Hematopoietic multipotent progenitor cell treated with erythropoietin and hydrocortisone succinate and interleukin-3 and kit ligand, for 4 days (in vitro differentiated cells): Measurements from ENCODE around the gene GYPA.
"Not testable (repeated sequence)": the region's sequence is repeated elsewhere in the genome, so short reads cannot be mapped to it uniquely, and the experiment has no call there.

ENCODE experiments used
- DNase-seq: peaks from one replicate; pipeline ENCODE4 v3.0.0-alpha.2; 2015

Gene GYPA

DNA sequence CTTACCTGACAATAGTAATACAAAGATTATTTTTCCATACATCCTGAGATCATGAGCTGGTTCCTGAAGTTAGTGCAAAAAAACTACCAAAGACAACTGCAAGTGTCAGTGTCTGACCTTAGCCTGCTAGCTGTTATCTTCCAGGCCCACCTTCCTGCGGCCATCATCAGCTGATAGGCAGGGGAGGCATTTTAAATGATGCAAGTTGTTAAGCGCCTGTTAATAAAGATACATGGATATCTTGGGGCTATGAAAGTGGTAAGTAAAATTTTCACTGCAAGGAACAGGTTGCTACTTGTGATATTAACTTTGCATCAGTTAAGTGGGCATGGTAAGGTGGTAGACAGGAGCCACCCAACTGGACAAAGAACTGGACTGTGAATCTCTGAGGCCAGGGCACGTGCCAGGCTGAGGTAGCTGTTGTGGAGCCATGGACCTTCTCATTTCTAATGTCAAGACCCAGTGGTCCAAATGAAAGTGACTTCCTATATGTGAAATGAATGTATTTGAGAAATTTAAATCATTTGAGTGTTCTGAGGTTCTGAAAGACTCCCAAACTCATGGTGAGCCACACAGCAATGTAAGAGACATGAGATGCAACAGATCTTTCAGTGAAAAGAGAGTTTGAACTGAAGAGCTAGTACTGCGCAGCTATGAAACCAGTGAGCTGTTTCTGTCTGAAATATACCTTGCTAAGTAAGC is at the start of gene GYPA:
GYPA (minus strand) TSS at position 125 of the 702 bp plus-strand sequence; CDS start at position 42, 83 bp downstream.
- DNase-seq = peak; percentile 47

DNA sequence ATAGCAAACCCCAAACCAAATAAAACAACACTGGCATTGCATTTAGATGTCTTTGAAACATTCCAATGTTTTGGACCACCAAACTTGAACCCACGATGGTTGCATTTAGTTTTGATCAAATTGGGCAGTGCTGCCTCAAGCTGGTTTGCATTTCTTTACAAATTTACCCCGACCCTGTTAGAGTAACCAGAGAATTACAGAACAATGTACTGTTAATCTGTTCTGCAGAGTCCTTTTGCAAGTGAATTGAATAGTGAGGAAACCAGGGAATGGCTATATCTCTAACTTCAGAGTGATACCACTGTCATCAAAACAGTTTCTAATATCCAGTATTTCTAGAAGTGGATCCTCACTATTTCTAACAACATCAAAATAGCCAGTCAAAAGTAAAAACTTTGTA is 49.5 kb upstream of the GYPA start:
- no peak for DNase-seq

DNA sequence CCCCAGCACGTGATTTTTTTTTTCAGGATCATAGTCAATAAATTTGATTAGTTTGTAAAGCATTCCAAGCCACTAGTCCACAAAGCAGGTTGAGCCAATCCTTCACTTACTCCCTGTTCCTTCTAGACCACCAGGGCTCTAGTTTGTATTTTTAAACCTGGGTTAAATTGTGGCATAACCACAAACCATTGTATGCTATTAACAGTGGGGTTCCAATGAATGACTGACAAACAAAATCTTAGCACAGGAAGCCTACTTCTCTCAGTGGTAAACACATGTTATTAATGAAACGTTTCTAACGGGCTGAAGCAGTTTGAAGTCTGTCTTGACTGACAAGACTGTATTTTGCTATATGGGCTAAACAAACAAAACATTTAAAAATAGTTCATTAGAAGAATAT is 48.6 kb upstream of the GYPA start:
- no peak for DNase-seq

DNA sequence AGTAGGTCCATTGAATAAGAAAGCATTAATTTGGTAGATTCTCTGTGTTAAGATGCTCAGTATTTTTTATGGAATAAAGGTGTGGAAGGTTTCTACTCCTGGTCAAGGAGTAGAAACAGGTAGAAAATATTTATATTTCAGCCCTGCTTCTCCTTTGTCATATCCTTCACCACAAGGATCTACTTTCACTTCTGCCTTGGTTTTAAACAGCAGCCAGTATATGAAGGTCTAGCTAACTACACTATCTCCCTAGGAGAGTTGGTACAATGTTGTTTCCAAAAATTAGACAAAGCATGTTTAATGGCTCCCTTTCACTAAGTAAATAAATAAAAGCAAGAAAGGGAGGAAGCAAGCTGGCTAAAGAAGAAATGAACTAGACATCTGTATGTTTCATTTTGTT is 44.6 kb upstream of the GYPA start:
- DNase-seq = no peak

DNA sequence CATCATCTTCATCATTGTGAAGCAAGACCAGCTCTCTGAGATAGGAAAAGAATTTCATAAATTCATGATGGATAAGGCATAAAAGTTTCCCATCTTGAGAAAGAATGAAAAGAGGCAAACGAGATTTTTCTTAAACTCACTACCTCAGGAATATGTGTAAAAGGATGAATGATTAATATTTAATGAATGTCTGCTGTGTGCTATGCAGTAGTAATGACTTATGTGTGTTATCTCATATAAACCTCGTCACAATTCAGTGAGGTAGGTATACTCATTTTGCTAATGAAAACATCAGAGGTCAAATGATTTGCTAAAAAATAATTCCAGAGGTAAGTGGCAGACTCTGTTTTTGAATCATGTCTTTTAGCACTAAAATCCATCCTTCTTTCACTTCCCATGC is 42.6 kb upstream of the GYPA start:
- DNase-seq = no peak

DNA sequence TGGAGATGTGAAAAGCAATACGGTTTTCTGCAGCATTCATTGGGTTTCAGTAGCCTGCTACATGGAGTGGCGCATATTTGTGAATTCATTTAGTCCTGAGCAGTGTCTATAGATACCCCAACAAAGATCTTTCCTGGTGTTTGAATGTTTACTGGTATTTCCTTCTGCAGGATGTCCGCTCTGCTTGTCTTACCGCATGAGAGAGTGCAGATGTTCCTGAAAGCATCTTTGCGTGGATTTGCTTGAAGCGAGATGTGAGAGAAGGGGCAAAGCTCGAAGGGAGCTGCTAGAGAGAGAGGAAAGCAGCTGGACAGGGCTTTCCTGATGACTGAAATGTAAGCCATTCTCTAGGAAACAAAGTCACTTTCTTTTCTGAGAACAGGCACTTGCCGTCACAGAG is 40.9 kb upstream of the GYPA start:
- DNase-seq = no peak

DNA sequence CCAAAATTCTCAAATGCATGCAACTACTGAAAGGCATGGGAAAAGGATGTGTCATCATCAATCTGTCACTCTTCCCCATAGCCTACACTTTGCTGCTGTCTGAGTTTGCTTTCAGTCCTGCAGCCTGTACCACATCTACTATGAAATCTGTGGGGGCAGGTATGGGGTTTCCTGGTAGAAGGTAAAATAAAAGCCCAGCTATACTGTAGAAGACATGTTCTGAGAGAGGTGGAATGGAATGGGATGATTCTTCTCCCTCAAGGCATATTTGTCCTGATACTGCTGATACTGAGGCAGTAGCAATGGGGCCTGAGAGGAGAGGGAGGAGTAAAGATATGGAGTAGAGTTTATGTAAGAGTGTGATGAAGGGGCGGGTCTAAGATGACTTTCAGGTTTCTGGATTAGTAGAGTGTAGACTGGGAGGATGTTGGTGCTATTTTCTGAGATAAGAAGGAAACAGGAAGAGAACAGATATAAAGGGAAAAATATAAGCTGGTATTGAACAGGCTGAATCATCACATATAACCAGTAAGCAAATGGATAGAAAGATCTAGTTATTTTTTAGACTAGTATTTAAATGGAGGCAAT is 38.7 kb upstream of the GYPA start:
- DNase-seq = peak; percentile 35

DNA sequence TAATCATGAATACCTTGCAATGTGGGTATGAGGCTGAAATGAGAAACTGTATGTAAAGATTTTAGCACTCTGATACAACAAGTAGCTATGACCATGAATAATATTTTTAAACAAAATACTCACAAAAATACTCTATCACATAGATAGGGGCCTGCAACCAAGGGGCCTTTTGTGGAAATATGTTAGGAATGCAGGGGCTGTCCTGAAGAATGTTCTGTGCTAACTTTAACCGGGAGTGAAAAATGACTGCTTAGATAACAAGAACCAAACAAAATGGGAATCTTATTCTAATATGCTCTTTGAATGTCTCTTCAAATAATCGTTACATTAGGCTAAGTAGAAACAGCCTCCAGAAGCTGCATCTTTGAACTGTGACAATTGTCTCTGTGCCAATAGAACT is 37.9 kb upstream of the GYPA start:
- DNase-seq = no peak

DNA sequence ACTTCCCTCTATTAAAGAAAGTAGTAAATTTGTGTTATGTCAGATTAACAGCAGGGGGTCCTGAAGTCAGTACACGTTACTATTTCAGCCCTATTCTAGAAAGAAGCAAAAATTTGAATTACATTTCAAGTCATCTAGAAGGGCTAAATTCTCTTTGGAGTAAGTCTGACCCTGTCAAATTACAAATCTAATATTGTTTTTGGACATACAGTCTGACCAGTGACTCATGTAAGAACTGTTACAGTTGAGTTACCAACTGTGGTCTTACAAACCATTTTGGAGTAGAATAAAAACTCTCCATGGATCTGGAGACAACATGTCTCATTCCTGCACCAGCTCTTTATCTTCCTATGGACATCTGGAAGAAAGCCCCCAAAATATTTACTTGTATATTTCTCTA is 36.0 kb upstream of the GYPA start:
- DNase-seq = no peak

DNA sequence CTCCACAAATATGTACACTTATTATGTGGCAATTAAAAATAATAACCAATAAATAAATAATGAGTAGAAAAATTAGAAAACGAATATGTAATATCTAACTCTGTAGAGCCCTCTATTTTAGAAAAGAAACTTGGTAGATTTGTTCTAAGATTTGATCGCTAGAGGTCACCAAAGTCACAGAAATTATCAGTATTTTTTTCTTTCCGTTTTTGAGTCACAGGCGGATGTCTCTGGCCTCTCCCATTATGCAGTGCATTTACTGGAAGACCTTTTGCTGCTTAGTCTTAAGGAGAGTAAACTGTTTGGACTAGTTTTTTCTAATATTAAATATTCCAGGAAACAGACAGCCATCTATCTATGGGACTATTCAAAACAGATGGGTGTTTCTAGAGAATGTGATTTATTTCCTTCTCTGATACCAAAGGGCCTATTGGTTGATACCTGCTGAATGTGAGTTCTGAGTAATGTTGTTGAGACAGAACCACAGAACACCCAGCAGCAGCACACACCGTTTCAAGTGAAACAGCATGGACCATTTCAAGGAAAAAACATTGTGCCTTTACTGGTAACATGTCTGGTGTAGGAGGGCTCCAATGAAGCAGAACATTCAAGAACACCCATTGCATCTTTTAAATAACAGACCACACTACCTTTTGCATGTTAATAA is 34.0 kb upstream of the GYPA start:
- peak; percentile 80 for DNase-seq

DNA sequence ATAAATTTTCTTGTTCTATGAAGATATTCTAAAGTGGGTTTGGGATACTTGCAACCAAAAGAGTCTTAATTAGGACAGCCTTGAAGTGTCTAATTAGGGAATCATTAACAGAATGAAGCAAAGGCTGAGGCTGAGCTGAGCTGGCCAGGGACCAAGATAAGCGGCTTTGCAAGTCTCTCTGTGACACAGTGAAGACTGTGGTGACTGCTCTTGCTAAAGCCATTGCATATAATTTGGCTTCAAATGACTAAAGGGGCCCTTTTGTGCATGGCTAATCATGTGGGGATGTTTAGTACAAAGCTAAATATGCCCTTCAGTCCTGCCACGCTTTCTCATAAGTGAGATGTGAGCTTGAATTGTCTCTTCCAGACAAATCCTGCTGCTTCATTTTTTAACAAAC is 31.2 kb upstream of the GYPA start:
- no peak for DNase-seq

DNA sequence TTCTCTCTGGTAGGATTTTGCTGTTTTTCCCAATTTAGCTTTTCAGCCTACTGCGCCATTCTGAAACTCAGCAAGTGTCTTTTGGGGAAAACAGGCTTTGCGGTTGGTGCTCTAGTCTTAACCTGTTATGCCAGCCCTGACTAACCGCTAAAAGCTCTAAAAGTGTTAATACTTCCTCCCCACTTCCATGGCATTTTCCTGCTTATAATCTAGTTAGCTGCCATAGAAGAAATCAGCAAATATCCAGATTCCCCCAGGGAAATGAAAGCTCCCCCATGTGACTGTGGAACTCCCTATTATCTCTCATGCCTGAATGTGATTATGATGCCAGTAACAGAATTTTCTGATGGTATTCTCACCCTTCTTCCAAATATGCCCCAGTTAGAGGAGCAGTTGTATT is 28.7 kb upstream of the GYPA start:
- no peak for DNase-seq

DNA sequence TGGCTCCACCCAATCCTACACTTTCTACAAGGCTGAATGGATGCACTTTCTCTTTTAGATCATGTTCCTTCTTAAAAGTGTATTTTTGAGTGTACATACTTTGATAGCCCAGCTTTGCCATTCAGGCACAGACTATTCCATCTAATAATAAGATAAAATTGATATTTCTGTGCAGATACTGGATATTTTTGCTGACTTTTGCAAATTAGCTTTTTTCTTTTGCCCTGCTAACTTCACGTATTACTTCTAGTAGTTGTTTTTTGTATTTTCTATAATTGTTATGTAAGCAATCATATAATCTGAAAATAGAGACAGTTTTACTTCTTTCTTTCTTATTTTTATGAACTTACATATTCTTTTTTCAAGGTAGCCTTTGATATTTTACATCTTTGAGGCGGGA is 13.5 kb upstream of the GYPA start:
- DNase-seq = no peak

DNA sequence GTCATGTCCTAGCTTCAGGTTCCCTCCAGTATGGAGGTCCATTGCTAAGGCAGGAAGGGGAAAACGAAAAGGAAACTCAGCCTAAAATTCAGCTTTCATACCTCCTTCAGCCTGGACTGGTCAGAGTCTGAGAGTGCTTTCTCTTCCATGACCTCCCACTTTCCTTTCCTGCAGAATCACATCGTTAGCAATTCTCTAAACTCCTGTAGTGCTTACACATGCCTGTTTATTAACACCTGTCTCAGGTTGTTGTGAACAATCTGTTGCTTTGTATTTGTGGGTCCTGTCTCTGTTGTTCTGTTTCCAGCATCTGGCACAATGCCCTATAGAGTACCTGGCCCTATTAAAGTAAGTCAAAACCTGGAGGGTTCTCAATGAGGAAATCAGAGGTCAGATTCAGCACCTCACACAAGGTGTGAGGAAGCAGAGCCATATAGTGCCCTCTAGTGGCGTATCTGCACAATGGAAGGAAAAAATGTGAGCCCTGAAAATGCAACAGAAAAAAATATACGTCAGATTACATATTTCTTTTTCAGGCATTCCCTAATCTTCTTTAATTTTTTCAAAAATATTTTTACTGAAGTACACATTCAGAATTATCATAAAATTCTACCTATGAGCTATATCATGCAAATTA is 2.3 kb upstream of the GYPA start:
- peak; percentile 72 for DNase-seq

DNA sequence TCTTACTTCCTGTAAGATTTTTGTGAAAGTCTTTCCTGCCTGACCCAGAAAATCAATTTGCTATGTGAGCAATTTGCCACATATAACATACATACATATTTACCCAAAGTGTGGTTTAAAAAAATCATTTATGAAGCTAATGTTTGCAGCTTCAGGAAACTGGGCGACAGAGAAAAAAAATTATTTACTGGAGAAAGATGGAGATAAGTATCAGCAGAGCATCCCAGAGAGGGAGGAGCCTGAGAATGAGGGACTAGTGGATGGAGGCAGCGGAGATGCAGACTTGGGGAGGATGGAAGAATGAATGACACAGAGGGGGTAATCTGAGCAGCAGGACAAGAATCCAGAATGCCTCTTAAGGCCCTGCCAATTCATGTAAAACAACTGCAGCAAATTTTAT is 975 bp upstream of the GYPA start:
- DNase-seq = no peak

DNA sequence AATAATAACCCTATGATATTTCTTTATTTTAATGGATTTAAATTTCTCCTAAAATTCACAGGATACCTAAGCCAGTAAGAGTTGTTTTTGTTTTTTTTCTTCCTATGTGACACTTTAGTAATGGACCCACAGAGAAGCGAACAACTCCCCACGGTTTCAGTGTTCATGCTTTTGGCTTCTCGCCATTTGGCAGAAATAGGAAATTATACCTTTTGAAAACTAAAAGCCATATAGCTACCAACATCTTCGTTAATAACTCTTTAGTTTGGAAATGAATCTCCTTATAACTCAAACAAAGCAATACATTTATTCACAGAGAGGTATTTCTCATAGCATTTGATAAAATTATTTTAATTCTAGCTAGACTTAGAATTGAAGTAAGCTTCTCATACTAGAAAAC is 527 bp downstream of the GYPA start:
- peak; percentile 13 for DNase-seq

DNA sequence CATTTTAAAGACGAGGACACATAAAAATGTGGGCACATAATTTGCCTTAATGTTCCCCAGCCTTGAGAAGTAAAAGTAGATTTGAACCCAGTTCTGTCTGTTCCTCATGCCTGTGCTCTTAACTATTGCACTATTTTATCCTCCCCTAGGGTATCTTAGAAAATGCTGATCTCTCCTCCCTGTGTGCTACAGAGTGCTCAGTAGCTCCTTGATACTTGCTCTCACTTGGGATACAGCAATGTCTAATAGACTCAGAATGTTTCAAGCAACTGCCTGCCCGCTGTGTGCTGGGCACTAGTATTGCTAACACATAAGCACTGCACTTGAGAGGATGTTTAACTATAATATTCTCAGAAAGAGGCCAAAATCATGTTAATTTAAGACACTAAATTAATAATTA is 971 bp downstream of the GYPA start:
- not testable (repeated sequence) for DNase-seq

DNA sequence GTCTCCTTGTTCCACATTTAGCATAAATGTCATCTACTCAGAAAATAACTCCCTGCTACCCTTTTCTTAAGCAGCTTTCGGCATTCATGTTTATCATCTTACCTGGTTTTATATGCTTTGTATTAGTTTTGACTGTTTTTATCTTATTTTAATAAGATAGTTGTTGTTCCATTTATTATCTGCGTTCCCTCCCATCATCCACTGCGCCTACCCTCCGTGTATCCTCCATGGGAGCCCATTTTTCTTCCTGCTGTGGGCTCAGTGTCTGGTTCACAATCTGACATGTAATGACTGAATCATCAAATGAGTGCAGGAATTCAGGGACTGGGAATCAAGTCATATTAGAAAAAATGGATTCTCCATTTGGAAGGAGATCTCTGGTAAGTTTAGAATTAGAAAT is 2.3 kb downstream of the GYPA start:
- DNase-seq = not testable (repeated sequence)

DNA sequence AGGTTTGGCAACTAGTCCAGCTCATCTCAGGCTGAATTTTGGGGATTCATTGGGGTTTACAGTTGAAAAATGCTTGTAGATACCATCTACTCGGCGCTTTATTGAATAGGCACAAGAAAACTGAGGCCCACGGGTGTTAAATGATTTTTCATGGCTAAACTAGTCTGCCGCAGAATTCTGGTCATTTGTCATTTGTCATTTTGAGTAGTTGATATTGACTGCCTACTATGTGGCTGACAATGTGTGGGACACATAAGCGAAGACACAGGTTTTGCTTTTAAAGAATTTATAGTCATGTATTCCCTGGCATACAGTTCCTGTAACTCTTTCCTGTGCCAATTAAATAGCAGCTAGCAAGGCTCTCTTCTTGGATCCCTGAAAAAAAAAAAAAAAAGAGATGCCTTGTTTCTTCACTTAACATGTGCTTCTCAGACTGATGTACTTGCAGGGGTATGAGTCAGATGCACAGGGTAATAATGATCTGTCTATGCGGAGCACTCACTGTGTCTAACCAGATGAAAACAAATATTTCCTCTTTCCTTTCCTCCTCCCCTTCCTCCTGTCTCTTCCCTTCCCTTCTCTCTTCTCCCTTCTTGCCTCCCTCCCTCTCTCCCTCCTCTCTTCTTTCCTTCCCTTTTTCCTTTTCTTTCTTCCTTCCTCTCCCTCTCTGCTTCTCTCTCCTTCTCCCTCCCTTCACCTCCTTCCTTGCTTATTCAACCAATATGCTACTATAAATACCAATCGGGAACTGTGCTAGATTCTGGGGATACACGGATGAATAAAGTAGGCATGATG is 3.2 kb downstream of the GYPA start:
- not testable (repeated sequence) for DNase-seq

DNA sequence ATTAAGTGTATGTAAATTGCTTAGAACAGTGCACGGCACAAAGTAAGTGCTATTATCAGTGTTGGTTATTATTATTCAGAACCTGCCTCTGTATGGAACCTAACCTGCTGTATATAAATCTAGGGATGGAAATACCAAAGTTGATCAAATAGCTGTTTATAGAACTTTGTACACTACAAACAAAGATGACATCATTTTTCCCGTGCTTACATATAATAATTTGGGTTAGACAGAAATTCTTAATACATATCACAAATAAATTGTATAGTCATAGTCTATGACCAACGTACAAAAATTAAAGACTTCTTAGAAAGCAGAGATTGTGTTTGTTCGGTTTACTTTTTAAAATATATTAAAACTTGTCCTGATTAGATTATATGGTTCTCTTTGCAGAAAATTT is 4.3 kb downstream of the GYPA start:
- DNase-seq = not testable (repeated sequence)

DNA sequence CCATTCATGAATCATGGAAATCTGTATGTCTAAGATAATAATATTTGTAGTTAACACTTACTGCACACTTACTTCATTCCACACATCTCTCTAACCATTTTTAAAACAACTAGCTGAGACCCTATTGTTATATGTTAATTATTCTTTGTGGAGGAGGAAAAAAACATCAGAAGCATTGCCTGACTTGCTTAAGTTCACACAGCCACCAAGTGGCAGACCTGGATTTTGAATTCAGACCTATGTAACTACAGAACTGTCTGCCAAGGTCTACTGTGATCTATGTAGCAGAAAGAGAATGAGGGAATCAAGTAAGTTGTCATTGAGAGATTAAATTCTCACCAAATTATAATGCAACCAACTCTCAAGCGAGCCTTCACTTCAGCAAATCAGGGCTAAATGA is 10.4 kb downstream of the GYPA start:
- DNase-seq = peak; percentile 26

DNA sequence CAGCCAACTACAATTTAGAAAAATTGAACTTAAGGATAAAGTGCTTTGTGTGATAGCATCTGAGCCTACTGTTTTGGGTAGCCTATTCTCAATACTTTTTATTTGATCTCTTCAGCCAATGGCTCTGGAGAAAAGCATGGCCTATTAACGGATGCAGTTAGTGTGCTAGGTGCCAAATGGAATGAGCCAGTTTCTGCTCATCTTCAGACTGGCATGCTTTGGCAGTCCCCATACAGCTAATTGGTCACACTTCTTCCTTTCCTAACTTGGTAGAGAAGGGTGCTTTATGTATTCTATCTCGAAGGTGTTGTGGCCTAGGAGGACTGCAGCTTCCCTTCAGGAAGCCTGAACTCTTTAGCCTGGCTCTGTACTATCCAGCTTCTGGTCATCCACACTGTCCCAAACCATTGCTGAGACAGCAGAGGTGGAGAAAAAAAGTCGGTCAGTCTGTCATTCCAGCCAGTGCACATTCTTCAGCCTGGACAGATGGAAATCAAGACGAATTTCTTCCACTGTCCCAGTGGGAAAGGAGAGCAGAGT is 11.1 kb downstream of the GYPA start:
- not testable (repeated sequence) for DNase-seq
